Retinal pigment epithelial cell (primary cell): ENCODE measurements around the gene BGN.

Source experiments
- DNase-seq: peaks from one replicate; pipeline ENCODE4 v3.0.0-alpha.2; 2010; ENCODE audit warnings: low read depth
- H3K4me3 ChIP-seq: 2 replicates; pipeline ENCODE4 v1.5.1; 2011; ENCODE audit warnings: mild to moderate bottlenecking, low read length, control low read depth, moderate library complexity
- CTCF ChIP-seq: conservative IDR thresholded peaks from 2 replicates; pipeline ENCODE4 v1.5.1; 2011; ENCODE audit warnings: low read depth, low read length, control low read depth, inconsistent platforms

BGN gene

GRCh38 chrX:153519569-153520286, 24.9 kb downstream of the BGN start:
- no peak for TF ChIP-seq CTCF
- DNase-seq: no peak
- H3K4me3 ChIP-seq: no peak overlapping the region

- no peak overlapping the region for H3K4me3 ChIP-seq
- no peak for TF ChIP-seq CTCF
- DNase-seq: no peak
Measured at GRCh38 chrX:153520287-153520917, 25.6 kb downstream of the BGN start.

- peak; percentile 35 for DNase-seq
- no peak for TF ChIP-seq CTCF
- no peak overlapping the region for H3K4me3 ChIP-seq
Measured at GRCh38 chrX:153521034-153521433, 26.3 kb downstream of the BGN start.

GRCh38 chrX:153522259-153522658, 27.5 kb downstream of the BGN start:
- DNase-seq: no peak
- no peak overlapping the region for H3K4me3 ChIP-seq
- no peak for TF ChIP-seq CTCF

- TF ChIP-seq CTCF: no peak
- DNase-seq: no peak
- H3K4me3 ChIP-seq: no peak overlapping the region
Measured at GRCh38 chrX:153523269-153523668, 28.5 kb downstream of the BGN start.

GRCh38 chrX:153524234-153524633, 29.5 kb downstream of the BGN start:
- H3K4me3 ChIP-seq: no peak overlapping the region
- no peak for DNase-seq
- no peak for TF ChIP-seq CTCF

- no peak overlapping the region for H3K4me3 ChIP-seq
- no peak for DNase-seq
- no peak for TF ChIP-seq CTCF
Measured at GRCh38 chrX:153525451-153525850, 30.7 kb downstream of the BGN start.
